ENCODE data around the gene TTC39A. TPM values are rescaled to one million over a fixed set of nuclear protein-coding genes. Genes with fewer than 3 reads are reported as not detected.

TTC39A gene
- total and polyA plus RNA-seq, 2 of the 13 experiments (the other 11 are each of a cell fraction or from before 2014, with no cell fraction given) = 0.33 to 1.5 TPM

DNA sequence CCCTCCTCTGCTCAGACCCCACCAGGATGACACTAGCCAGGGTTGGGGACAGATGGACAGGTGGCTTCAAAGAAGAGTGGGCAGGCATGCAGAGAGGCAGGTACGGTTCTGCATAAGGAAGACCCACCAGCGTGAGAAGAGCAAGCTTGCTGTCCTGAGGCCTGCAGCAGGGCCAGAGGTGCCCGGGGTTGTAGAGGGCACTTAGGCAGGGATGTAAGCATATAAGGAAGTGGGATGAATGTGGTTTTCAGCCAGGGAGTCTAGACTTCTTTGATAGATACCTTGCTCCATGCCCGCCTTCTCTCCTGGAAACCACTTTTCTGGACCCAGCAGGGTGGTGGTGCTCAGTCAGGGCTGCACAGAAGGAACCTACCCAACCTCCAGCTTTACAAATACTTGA lies 1.4 kb downstream of the TTC39A start:
- no peaks in the 10 kb centered on the region for H3K9me3 ChIP-seq (ENCODE audit: low read length)
- in situ Hi-C loops (cut with HindIII; ENCODE audit: extremely low pct_ligation_motif_present, low pct_unique_long_range_greater_than_20kb) = no loop called here
- BruUV-seq (replicated peaks) = no TSS peak
- FAIRE-seq (no peak), DNase-seq (ENCODE audit: low spot score) (no peak), ATAC-seq (peak; percentile 14)
- H3K4me1 ChIP-seq (ENCODE audit: insufficient read depth, low read length) = peaks cover 25% of the 10 kb centered on the region
- POLR2A ChIA-PET = interaction anchor here (0.9 kb wide), 1 partner anchor 24 kb away, joined by 3 read pairs; no protein-coding TSS in a partner anchor
- H3K4me3 ChIP-seq (replicated peaks in 1 of 3; ENCODE audit: insufficient read depth in 1 of 3, low read depth in 2 of 3, low read length in 3 of 3) = no peak overlapping the region
- no peak overlapping the region for H3K27ac ChIP-seq (ENCODE audit: extremely low read length, insufficient read depth, low read length)
- no peak overlapping the region for H2AFZ ChIP-seq (ENCODE audit: low read length)
- H3K4me2 ChIP-seq (ENCODE audit: low read depth, low read length) = no peak overlapping the region
- H3K27me3 ChIP-seq (ENCODE audit: control insufficient read depth in 1 of 2, insufficient read depth in 2 of 2, low read length in 2 of 2) = peaks cover 0 to 19% of the 10 kb centered on the region in 2 experiments; a peak in 2 of 5 replicates
- no peak for TF ChIP-seq ZNF510 (CRISPR knock-in tag; IDR thresholded peaks at IDR 0.05; ENCODE audit: low read depth)
- intact Hi-C loops (cut with micrococcal nuclease; ENCODE audit: unreplicated experiment) = no loop called here
- no peaks in the 10 kb centered on the region for H3K79me2 ChIP-seq (ENCODE audit: insufficient read depth, low read length)
- no peaks in the 10 kb centered on the region for H4K20me1 ChIP-seq (ENCODE audit: insufficient read depth, low read length)
- CTCF ChIA-PET (ENCODE audit: low intra/inter-chr PET ratio, low total read pairs) = no interaction called here
- H3K9ac ChIP-seq (ENCODE audit: insufficient read depth, low read depth, low read length) = no peak overlapping the region
- WGBS (ENCODE audit: low lambda C conversion rate) = 59% methylated on average over 4 of the region's 4 CpGs
- H3K36me3 ChIP-seq (replicated peaks in 1 of 2; ENCODE audit: control insufficient read depth in 1 of 2, insufficient read depth in 2 of 2, low read length in 2 of 2) = no peaks in the 10 kb centered on the region

DNA sequence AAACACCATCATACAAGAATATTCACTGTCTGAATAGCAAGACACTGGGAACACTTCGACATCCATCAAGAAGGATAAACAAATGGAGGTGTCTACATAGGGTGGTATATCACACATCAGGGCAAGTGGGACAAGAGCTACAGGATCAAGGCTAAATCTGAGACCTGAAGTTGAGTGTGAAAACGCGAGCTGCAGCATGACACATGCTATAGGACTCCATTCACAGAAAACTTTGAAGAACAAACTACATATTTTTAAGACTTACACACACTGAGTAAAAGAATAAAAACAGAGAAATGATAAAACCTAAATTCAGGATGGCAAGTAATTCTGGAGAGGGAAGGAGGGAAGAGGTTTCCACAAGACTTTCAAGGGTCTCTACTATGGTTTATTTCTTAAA lies 2.1 kb downstream of the TTC39A start:
- Histone ChIP-seq H4K20me1 (ENCODE audit: insufficient read depth, low read length) (no peaks in the 10 kb centered on the region), H3K4me3 (replicated peaks in 1 of 3; ENCODE audit: insufficient read depth in 1 of 3, low read depth in 2 of 3, low read length in 3 of 3) (no peak overlapping the region), H3K79me2 (ENCODE audit: insufficient read depth, low read length) (no peaks in the 10 kb centered on the region), H3K36me3 (replicated peaks in 1 of 2; ENCODE audit: control insufficient read depth in 1 of 2, insufficient read depth in 2 of 2, low read length in 2 of 2) (no peaks in the 10 kb centered on the region), H3K9ac (ENCODE audit: insufficient read depth, low read depth, low read length) (no peak overlapping the region), H3K4me2 (ENCODE audit: low read depth, low read length) (no peak overlapping the region), H3K27me3 (ENCODE audit: control insufficient read depth in 1 of 2, insufficient read depth in 2 of 2, low read length in 2 of 2) (peaks cover 0 to 19% of the 10 kb centered on the region in 2 experiments; a peak in 2 of 5 replicates), H3K27ac (ENCODE audit: extremely low read length, insufficient read depth, low read length) (no peak overlapping the region), H3K4me1 (ENCODE audit: insufficient read depth, low read length) (peaks cover 25% of the 10 kb centered on the region), H3K9me3 (ENCODE audit: low read length) (no peaks in the 10 kb centered on the region), H2AFZ (ENCODE audit: low read length) (no peak overlapping the region)
- no TSS peak for BruUV-seq (replicated peaks)
- POLR2A ChIA-PET = no interaction called here
- ATAC-seq (no peak), FAIRE-seq (no peak), DNase-seq (ENCODE audit: low spot score) (no peak)
- 43% methylated on average over 3 of the region's 3 CpGs for WGBS (ENCODE audit: low lambda C conversion rate)
- in situ Hi-C loops (cut with HindIII; ENCODE audit: extremely low pct_ligation_motif_present, low pct_unique_long_range_greater_than_20kb) = no loop called here
- CTCF ChIA-PET (ENCODE audit: low intra/inter-chr PET ratio, low total read pairs) = no interaction called here
- intact Hi-C loops (cut with micrococcal nuclease; ENCODE audit: unreplicated experiment) = no loop called here
- TF ChIP-seq PRDM15 (CRISPR knock-in tag; IDR thresholded peaks at IDR 0.05) (no peak), ZNF616 (CRISPR knock-in tag; IDR thresholded peaks at IDR 0.05; ENCODE audit: low read depth) (no peak), ZNF788 (CRISPR knock-in tag; IDR thresholded peaks at IDR 0.05; ENCODE audit: borderline replicate concordance) (no peak), ZNF562 (CRISPR knock-in tag; IDR thresholded peaks at IDR 0.05; ENCODE audit: borderline replicate concordance) (no peak), ZZZ3 (CRISPR knock-in tag; IDR thresholded peaks at IDR 0.05; ENCODE audit: borderline replicate concordance) (no peak), JUNB (CRISPR knock-in tag; IDR thresholded peaks at IDR 0.05; ENCODE audit: borderline replicate concordance) (no peak), NRL (CRISPR knock-in tag; IDR thresholded peaks at IDR 0.05; ENCODE audit: borderline replicate concordance) (no peak), PTBP1 (IDR thresholded peaks at IDR 0.05; ENCODE audit: low read depth, low read length, poor library complexity, severe bottlenecking) (no peak)
- TF ChIP-seq, protein P1, sequence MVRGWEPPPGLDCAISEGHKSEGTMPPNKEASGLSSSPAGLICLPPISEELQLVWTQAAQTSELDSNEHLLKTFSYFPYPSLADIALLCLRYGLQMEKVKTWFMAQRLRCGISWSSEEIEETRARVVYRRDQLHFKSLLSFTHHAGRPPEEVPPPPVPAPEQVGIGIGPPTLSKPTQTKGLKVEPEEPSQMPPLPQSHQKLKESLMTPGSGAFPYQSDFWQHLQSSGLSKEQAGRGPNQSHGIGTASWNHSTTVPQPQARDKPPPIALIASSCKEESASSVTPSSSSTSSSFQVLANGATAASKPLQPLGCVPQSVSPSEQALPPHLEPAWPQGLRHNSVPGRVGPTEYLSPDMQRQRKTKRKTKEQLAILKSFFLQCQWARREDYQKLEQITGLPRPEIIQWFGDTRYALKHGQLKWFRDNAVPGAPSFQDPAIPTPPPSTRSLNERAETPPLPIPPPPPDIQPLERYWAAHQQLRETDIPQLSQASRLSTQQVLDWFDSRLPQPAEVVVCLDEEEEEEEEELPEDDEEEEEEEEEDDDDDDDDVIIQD (CRISPR knock-in tag; IDR thresholded peaks at IDR 0.05; ENCODE audit: low read depth) = no peak
